ENCODE data around the gene ATP2A2.
A peak's percentile ranks its signal among the peaks of the same experiment; 100 is the strongest.

The ATP2A2 gene

GRCh38 chr12:110282956-110283817, 2.1 kb downstream of the ATP2A2 start:
- no peak for TF ChIP-seq CTCF (IDR thresholded peaks at IDR 0.05; ENCODE audit: low read depth, low read length)
- peak overlapping the region; percentile 92 for H3K4me3 ChIP-seq (ENCODE audit: low read depth, low read length)

GRCh38 chr12:110284597-110284996, 3.5 kb downstream of the ATP2A2 start:
- H3K4me3 ChIP-seq (ENCODE audit: low read depth, low read length) = peak overlapping the region; percentile 92
- TF ChIP-seq CTCF (IDR thresholded peaks at IDR 0.05; ENCODE audit: low read depth, low read length) = no peak

- TF ChIP-seq CTCF (IDR thresholded peaks at IDR 0.05; ENCODE audit: low read depth, low read length) = no peak
- H3K4me3 ChIP-seq (ENCODE audit: low read depth, low read length) = no peak overlapping the region
Observed at GRCh38 chr12:110286623-110287022, 5.6 kb downstream of the ATP2A2 start.

GRCh38 chr12:110287986-110288385, 6.9 kb downstream of the ATP2A2 start:
- no peak for TF ChIP-seq CTCF (IDR thresholded peaks at IDR 0.05; ENCODE audit: low read depth, low read length)

GRCh38 chr12:110289044-110289710, 8.1 kb downstream of the ATP2A2 start:
- no peak overlapping the region for H3K4me3 ChIP-seq (ENCODE audit: low read depth, low read length)
- TF ChIP-seq CTCF (IDR thresholded peaks at IDR 0.05; ENCODE audit: low read depth, low read length) = no peak

More at GRCh38 chr12:110287986-110288385, 6.9 kb downstream of the ATP2A2 start:
- H3K4me3 ChIP-seq (ENCODE audit: low read depth, low read length) = no peak overlapping the region

- no peak for TF ChIP-seq CTCF (IDR thresholded peaks at IDR 0.05; ENCODE audit: low read depth, low read length)
- H3K4me3 ChIP-seq (ENCODE audit: low read depth, low read length) = no peak overlapping the region
Observed at GRCh38 chr12:110289711-110290078, 8.6 kb downstream of the ATP2A2 start.
